Suppressor macrophage treated with lipopolysaccharide for 1 hour (primary cell): ENCODE measurements around the gene SLC17A8.
"Not testable (repeated sequence)": the region's sequence is repeated elsewhere in the genome, so short reads cannot be mapped to it uniquely, and the experiment has no call there.

Experiments used
- DNase-seq, 3 donors: peaks; one replicate each; pipeline ENCODE4 v3.0.0-alpha.2; 2020 to 2022

SLC17A8 gene

DNA sequence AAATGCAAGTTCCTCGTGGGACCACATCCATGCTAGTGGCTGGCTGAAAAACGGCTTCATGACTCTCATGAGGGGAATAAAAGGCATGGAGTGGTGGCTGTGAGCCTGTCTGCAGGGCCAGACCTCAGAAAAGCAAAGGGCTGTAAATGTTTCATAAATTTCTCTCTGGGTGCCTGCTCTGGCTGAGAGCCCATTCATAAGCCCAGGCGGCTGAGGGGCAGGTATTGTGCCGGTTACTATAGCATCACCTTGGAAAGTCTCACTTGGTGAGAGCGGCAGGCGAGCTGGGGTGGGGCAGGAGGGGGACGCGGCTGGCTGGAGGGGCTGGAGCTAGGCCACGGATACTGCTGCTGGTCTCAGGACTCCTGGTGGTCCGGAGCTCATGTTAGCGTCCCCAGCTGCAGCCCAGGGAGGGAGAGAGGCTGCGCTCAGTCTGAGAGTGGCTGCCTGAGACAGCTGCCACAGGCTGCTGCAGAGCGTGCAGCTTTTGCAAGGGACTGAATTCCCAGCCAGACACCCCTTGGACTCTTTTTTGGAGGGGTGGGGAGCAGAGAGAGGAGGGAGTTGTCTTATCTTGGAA, at the start of gene SLC17A8:
Gene SLC17A8, plus strand, starts transcription at position 431 of the 580 bp plus-strand sequence. CDS start 318 bp downstream, outside the sequence.
- no peak for DNase-seq

DNA sequence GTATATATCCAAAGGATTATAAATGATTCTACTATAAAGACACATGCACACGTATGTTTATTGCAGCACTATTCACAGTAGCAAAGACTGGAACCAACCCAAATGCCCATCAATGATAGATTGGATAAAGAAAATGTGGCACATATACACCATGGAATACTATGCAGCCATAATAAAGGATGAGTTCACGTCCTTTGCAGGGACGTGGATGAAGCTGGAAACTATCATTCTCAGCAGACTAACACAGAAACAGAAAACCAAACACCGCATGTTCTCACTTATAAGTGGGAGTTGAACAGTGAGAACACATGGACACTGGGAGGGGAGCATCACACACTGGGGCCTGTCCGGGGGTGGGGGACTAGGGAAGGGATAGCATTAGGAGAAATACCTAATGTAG, 48.7 kb upstream of the SLC17A8 start:
- not testable (repeated sequence) for DNase-seq

DNA sequence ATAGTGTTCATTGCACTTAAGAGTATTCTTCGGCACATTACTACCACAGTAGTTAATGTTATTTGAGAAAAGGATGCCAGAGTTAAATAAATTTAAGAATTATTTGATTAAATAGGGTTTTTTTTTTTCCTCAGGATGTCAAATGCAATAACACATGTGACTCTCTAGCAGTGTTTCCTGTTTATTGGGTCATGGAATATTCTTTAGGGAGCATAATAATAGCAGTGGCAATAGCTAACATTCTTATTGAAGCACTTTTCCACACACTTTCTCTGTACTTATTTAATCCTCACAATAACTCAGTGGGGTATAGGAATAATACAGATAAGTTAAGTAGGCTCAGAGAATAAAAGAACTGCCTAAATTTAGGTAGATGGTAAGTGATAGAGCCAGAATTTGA, 45.6 kb upstream of the SLC17A8 start:
- DNase-seq = no peak

GRCh38 chr12:100317371-100317770, 39.5 kb upstream of the SLC17A8 start:
- DNase-seq = no peak

DNA sequence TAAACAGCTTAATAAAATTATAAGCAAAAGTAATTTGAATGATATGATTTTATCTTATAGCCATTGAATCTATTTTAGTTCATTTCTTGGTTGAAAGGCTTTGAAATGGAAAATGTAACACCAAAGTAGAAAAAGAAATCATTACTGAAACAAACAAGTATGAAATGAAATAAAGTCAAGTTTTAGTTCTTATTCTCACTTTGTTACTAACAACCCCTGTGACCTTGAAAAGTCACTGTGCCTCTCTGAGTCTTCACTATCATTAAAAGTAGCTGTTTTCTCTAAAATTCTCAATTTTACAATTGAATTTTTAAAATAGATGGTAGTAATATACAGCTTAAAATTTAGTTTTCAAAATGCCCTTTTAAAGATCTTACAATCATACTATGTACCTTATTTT, 32.4 kb upstream of the SLC17A8 start:
- no peak for DNase-seq

DNA sequence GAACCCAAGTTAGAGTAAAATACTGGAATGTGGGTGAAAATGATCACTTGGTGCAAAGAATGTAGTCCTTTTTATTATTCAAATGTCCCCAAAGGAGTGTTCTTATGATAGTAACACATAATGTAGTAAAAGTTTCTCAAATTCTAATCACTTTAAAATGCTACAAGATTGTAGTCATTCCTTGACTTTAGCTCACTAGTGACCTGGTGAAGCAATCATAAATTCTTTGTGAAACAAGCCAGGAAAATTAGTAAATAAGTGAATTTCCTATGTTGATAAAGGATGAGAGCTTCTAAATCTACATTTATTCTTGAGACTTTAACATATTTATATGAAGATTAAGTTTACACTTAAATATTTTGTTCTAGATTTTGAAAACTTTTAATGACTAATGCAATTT, 30.7 kb upstream of the SLC17A8 start:
- no peak for DNase-seq

DNA sequence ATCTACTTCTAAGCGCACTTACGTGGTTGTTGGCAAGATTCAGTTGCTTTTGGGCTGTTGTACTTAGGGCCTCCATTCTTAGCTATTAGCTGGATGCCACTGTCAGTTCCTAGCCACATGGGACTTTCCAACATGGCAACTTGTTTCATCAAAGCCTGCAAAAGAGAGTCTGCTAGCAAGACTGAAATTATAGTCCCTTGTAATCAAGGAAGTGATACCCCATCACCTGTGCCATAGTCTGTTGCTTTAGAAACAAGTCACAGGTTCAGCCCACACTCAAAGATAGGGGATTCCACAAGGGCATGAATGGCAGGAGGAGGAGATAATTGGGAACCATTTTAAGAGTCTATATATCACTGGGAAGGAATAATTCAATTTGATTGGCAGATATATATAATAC, 27.1 kb upstream of the SLC17A8 start:
- DNase-seq = no peak

- no peak for DNase-seq
These were observed 25.0 kb upstream of the SLC17A8 start for GRCh38 chr12:100331871-100332270.

GRCh38 chr12:100332852-100333251, 24.0 kb upstream of the SLC17A8 start:
- no peak for DNase-seq

DNA sequence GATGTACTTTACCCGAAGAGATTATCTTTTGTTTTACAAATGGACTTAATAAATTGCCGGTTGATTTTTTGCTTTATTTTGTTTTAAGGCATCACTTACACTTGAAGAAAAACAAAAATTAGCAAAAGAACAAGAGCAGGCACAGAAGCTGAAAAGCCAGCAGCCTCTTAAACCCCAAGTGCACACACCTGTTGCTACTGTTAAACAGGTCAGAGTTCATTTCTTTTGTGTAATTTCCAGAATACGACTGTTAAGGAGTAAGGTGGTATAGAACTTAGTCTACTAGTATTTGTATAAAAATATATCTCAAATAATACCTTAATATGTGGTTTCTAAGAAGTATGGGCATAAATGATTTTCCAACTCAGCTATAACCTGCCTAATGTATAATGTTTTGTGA, 19.6 kb upstream of the SLC17A8 start:
- no peak for DNase-seq

GRCh38 chr12:100337727-100338126, 19.1 kb upstream of the SLC17A8 start:
- no peak for DNase-seq

DNA sequence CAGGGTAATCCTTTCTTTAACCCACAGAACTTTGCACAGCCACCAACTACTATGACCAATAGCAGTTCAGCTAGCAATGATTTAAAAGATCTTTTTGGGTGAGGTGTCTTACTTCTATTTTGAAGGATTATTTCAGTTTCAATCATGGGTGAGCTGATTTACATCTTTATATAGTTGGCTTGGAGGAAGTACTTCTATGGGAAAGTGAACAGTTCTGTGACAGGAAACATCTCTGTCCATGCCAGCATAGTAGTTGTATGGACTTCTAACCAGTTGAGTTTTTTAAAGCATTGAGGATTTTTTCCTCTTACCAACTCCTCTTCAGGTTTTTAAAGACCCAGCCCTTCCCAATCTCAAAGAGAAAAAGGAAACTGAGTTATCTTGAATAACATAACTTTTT, 17.8 kb upstream of the SLC17A8 start:
- no peak for DNase-seq

- not testable (repeated sequence) for DNase-seq
These were observed 14.0 kb upstream of the SLC17A8 start for GRCh38 chr12:100342897-100343296.

DNA sequence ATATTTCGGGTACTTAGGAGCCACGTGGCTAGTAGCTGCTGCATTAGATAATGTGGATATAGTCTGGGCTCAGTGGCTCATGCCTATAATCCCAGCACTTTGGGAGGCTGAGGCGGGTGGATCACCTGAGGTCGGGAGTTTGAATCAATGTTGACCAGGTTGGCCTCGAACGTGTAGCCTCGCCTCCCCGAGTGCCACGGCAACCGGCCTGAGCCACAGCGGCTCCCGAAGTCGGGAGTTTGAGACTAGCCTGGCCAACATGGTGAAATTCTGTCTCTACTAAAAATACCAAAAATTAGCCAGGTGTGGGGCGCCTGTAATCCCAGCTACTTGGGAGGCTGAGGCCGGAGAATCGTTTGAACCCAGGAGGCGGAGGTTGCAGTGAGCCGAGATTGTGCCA, 12.5 kb upstream of the SLC17A8 start:
- not testable (repeated sequence) for DNase-seq

DNA sequence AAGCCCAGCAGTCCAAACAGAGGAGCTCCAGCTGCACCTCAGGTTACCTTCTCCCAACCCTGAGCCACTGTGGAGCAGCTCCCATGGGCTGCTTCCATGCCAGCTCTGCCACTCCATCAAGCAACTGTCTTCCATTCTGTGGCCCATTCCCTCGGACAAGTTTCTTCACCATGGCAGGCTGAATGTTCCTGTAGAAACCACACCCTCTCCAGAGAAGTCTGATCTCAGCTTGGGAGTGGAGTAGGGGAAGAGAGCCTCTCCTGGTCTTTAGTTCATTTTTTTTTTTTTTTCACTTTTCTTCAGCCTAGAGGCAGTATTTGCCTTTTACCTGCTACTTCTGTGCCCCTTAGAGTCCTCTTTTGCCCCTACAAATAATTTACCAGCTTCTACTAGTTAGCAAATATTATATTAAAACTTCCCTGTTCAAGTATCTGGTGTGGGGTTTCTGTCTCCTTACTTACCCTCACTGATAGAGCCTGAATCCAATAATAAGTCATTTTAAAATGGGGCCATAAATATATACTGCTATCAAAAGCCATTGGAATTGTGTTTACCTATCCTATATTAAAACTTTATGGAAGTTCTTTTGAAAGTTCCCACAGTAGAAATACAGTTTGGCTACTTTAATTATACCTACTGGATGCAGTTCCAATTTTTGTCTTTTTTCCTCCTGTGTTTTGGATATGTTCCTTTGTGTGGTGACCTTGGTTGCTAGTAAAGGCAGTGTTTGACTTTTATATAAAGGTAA, 11.7 kb upstream of the SLC17A8 start:
- no peak for DNase-seq

DNA sequence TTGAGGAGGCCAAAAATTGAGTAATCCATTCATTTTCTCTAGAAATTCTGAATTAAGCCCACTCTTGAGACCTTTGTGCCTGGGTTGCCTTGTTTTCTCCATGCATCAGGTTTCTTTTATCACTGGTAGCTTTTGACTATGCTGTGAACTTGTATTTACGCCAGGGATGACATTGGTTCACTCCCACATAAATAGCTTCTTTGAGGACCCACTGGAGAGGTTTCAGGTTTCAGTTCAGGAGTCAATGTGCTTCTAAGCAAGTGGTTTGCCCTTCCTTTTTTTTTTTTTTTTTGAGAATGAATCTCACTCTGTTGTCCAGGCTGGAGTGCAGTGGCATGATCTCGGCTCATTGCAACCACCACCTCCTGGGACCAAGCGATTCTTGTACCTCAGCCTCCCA, 10.2 kb upstream of the SLC17A8 start:
- no peak for DNase-seq

DNA sequence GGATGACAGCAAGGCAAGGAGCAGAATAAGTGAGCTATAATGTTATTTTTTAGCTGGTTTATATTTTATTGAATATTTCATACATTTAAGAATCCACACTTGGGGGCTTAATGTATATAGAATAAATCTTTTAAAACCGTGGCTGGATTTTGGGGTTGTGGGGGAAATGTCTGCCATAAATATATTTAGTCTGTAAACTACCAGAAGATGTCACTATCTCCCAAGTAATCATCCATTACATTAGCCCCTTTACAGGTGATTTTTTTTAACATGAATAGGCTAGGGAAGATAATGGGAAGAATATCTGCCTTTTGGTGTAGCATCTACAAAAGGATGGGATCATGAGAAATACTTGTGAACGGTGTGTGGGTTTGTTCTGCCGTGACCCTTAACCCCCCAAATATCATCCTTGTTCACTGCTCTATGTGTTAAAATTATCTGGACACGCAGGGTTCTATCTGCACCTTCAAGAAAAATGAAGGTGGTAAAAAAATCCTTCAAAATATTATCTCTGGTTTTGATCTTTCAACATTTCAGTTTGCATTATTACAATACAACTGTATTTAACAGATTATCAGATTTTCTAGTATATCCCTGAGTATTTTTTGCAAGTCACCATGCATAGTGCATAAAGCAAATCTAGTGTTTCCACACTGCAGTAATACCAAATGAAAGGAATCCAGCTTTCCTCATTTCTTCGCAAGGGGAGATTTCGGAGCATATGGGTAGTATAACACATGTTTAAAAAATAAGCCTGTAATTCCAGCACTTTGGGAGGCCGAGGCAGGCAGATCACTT, 8.0 kb upstream of the SLC17A8 start:
- peak; percentile 5 to 39 (median 20) for DNase-seq

GRCh38 chr12:100359248-100359647, 2.4 kb downstream of the SLC17A8 start:
- no peak for DNase-seq

DNA sequence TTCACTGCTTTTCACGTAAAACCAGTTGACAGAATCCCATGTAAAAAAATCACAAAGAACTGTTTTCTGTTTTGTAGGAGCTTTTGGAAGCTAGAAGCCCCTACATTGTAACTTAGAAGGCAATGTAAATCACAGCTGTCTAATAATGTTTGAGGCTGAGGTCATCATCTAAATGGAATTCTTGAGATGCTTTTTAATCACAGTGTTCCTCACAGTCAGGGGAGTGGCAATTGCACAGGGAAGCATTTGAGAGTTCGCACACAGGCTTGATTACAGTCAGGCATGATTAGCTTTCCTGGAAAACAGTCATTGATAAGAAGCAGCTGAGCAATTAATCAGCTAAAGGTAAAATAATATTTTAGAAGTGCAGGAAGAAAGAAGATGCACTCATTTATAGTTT, 2.9 kb downstream of the SLC17A8 start:
- DNase-seq = no peak

- no peak for DNase-seq
These were observed 3.6 kb downstream of the SLC17A8 start for GRCh38 chr12:100360450-100360849.

- DNase-seq = no peak
These were observed 7.5 kb downstream of the SLC17A8 start for GRCh38 chr12:100364324-100364723.

- DNase-seq = no peak
These were observed 8.5 kb downstream of the SLC17A8 start for GRCh38 chr12:100365411-100365810.

GRCh38 chr12:100368066-100368465, 11.2 kb downstream of the SLC17A8 start:
- DNase-seq = no peak

GRCh38 chr12:100371146-100371545, 14.3 kb downstream of the SLC17A8 start:
- no peak for DNase-seq
